ENCODE data around the gene SNHG17.

GRCh38 chr20:38445381-38445796, 10.3 kb upstream of the SNHG17 start:
- TF ChIP-seq, protein P1, sequence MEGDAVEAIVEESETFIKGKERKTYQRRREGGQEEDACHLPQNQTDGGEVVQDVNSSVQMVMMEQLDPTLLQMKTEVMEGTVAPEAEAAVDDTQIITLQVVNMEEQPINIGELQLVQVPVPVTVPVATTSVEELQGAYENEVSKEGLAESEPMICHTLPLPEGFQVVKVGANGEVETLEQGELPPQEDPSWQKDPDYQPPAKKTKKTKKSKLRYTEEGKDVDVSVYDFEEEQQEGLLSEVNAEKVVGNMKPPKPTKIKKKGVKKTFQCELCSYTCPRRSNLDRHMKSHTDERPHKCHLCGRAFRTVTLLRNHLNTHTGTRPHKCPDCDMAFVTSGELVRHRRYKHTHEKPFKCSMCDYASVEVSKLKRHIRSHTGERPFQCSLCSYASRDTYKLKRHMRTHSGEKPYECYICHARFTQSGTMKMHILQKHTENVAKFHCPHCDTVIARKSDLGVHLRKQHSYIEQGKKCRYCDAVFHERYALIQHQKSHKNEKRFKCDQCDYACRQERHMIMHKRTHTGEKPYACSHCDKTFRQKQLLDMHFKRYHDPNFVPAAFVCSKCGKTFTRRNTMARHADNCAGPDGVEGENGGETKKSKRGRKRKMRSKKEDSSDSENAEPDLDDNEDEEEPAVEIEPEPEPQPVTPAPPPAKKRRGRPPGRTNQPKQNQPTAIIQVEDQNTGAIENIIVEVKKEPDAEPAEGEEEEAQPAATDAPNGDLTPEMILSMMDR (IDR thresholded peaks at IDR 0.05): no peak
- no peak for TF ChIP-seq POLR2A (IDR thresholded peaks at IDR 0.05)

All from esophagus squamous epithelium (tissue), 4 donors.